HG03378 (cell line): ENCODE measurements around the gene IGF2BP2.

Source experiments
- ATAC-seq: cut with Tn5 transposase; IDR thresholded peaks from one replicate; pipeline ENCODE4 v1.9.1; 2021; ENCODE audit warnings: mild to moderate bottlenecking, moderate library complexity; ENCODE audit not compliant: unreplicated experiment

IGF2BP2 gene

DNA sequence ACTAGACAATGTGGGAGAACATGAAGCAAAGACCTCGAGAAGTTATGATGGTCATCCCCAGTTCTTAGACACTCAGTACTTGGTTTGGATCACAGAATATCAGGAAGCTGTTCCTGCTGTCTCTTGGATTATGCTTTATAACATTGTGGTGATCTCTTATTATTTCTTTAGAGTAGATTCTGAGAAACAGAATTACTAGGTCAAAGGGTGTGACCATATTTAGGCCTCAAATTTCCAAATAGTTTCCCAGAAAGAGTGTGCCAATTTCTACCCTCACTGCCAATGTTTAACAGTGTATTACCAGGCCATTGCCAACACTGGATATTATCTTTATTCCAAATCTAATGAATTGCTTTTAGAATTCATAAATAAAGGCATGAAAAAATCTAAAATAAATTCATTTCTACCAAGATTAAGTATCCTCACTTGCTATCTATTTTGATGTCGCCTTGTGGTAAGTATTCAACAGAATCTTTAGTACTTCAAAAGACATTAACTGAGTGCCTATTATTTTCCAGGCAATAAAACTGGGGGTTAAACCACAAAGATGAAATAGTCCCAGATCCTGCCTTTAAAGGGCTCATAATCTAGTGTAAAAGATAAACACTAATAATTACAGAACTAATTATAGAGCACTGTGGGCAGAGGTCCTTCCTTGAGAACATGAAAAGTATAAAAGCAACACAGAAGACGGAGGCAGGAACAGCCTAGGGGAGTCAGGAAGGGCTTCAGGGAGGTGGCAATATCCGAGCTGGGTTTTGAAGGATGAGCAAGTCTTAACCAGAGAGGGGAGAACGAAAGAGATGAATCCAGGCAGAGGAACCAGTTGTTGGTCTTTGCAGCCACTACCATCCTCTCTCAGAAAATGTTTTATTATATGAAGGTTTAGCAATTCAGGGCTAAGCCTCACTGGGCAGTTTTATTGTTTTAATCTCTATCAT lies 86.8 kb downstream of the IGF2BP2 start:
- no peak for ATAC-seq

DNA sequence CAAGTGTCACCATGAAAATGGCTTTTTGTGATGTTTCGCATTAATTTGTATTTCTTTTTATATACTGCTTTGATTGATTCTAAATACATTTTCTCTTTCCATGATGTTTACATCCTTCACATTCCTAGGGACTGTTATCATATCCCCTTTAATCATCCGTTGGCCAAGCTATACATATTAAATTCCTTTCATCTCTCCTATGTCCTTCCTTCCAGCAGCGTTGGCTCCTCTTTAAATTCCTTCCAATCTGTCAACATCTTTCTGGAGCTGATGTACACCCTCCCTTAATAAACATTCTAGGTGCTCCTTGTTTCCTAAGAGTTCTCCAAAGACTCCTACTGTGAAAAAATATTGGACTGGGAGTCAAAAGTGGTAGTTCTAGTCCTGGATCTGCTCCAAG lies 87.8 kb downstream of the IGF2BP2 start:
- ATAC-seq = no peak

DNA sequence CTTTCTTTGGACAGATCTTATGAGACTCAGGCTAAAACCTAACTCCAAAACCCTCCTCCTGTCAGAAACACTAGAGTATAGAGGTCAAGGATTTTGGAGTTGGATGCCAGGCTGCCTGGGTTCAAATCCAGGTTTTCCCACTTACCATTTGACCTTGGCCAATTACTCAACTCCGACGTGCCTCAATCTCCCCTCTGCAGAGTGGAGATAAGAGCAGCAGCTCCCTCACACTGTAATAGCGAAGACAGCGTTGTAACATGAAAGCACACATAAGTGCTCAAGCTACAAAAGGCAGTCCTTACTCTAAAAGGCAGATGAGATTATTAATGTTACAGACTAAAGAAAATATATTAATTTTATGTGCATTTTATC lies 90.1 kb downstream of the IGF2BP2 start:
- no peak for ATAC-seq

DNA sequence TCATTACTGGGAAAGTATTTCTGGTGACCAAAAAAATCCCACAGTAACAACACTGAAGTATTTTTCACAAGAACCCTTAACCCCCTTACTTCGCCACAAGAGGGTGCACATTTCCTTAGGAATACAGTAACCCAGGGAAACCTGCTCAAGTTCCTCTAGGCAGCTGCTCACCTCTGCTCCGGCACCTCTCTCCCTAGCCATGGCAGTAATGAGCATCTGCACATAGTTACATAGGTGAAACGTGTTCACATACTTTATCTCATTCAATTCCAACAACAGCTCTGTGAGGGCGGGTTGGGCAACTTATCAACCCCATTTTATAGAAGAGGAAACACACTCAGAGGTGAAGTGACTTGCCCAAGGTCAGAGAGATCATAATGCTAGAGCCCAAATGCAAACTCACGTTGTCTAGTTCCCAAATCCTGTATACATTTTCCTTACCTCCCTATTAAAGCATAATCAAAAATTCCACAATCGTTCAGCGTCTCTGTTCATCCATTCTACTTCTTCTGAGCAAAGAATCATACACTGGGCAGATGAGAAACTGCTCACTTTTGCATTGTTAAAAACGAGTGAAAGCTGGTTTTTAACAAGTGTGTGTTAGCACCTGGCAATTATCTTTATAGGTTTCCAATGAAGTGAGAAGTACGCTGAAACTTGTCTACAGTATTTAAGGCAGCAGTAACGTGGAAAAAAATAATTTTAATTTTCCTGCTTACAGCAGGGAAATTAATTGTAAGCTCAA lies 90.7 kb downstream of the IGF2BP2 start:
- no peak for ATAC-seq

DNA sequence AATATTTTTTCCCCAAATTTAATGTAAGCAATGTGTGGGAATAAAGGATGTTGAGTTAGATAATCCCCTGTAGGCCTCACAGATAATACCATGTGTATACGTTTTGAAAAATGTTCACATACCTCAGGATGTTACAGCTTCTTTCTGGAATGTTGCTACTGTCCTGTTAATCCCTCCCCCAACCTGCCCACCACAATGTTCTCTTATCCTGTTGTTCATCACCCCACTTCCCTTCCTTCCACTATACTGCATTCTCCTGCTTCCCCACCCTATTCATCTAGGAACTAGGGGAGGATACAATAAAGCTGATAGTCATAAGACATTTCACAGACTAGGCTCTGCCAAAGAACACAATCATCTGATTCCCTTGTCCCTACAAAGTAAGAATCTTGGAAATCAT lies 92.1 kb downstream of the IGF2BP2 start:
- no peak for ATAC-seq

DNA sequence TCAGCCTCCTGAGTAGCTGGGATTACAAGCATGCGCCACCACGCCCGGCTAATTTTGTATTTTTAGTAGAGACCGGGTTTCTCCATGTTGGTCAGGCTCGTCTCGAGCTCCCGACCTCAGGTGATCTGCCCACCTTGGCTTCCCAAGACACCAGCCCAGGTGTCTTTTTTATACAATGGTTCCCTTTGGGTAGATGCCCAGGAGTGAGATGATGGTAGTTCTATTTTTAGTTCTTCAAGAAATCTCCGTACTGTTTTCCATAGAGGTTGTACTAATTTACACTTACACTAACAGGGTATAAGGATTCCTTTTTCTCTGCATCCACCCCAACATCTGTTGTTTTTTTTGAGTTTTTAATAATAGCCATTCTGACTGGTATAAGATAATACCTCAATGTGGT lies 94.3 kb downstream of the IGF2BP2 start:
- ATAC-seq = no peak

DNA sequence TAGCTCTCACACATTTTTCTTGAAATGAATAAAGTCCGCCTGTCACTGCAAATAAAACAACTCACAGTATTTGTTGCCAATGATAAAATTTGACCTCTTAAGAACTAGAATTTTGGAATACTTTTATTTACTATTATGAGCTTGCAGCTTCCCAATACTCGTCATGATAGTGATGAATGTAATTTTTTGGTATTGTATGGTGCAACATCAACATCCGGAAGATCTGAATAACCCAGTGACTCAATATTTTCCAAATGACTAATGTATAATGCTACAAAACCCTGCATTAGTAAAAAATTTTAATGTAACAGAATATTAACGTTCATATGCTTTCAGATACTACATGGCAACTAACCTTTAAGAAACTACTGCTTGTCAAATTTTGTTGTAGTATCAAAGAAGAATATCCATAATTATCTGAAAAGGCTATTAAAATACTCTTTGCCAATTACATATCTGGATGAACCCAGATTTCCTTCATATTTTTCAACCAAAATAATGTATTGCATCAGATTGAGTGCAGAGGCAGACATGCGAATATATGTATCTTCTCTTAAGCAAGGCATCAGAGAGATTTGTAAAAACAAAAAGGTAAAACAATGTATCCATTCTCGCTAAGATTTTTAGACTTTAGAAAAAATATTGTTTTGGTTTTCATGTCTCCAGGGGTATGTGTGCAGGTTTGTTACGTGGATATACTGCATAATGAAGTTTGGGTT lies 95.3 kb downstream of the IGF2BP2 start:
- no peak for ATAC-seq

DNA sequence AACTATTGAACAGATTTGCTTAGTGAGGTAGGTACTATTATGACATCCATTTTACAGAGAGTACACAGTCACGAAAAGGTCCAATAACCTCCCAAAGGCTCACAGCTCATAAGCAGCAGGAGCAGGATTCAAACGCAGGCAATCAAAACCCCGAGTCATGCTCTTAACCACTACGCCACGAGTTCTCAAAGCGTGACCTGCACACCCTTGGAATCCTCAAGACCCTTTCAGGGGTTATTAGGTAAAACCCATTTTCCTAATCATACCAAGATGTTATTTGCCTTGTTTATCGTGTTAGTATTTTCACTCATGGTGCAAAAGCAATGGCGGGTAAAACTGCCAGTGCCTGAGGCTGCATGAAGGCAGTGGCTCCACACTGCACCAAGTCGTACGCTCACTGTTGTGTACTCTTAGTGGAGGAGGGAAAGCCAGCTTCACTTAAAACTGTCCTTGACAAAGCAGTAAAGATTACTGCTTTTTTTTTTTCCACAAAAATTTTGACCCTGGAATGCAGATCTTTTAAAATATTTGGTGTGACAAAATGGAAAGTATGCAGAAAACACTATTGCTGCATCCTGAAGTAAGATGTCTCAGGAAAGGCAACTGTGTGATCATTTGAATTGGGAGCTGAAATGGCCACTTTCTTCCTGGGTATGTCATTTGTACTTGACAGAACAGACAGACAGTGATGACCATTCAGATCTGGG lies 96.1 kb downstream of the IGF2BP2 start:
- no peak for ATAC-seq

DNA sequence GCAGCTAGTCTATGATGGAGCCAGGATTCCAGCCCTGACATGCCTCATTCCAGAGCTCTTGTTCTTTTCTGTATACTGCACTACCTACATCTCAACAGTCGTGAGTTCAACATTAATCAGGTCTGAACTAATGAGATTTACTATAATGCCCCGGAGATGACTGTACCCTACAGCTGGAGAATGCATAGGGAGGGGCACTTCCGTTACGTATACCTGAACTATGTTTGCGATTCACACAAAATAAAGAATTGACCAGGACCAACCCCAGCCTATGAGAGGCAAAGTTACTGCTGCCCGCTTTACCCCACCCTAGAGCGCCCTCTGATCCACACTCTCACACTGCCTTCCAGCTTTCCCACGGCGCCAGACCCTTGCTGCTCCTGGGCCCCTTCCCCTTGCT lies 97.0 kb downstream of the IGF2BP2 start:
- no peak for ATAC-seq

DNA sequence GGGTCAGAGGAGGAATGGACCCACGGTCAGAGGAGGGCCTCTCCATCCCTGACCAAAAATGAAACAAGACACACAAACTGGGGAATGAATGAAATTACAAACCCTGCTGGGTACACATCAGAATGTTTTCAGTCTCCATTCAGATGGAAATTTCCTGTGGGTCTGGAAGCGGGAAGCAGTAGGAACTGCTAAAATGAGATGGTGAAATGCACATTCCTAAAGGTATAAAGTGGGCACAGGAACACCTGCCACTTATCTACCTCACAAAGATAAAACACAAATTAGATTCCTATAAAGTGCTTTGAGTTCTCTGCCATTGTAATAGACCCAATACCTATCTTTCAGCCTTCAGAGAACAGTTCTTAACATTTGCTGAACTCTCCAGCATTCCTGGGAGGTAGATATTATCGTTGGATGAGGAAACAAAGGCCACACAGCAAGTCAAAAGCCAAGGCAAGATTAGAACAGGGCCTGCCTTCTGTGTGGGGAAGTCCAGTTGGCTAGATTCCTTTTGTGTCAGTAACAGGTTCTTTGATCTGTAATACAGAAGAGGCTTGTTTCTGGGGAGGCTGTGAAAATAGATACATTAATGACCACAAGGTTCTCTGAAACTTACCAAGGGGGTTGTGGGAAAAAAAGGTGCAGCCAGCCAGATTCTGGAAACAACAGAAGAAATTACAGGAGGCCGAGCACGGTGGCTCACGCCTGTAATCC lies 98.4 kb downstream of the IGF2BP2 start:
- ATAC-seq = no peak

DNA sequence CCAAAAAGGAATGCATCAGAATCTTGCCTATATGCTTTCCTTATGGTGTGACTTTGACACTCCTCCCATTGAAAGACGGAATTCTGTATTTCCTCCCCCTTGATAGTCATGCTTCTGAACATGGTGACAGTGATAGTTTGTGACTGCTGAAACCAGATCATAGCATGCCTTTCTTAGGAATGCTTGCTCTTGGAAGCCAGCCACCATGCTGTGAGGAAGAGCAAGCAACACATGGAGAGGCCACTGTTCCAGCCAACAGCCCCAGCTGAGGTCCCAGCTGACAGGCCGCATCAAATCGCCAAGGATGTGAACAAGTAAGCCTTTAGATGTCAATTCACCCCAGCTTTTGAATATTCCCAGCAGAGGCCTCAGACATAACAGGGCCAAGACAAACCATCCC lies 100.1 kb downstream of the IGF2BP2 start:
- no peak for ATAC-seq

DNA sequence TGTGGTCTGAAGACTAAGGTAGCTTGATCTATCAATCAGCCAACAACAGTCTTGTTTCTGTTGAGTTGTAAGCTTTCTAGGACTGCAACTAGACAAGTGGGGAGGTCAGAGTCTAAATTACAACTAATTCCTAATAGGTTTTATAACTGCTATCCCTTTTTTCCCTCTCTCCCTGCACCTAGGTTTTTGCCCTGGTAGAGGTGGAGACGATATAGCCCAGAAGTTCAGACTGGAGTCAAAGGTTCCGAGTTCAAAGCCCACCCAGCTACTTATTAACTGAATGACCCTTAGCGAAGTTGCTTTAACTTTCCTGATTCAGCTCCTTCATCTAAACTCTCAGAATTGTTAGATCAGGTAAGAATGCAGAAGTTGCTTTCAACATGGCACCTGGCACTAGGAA lies 100.6 kb downstream of the IGF2BP2 start:
- no peak for ATAC-seq

DNA sequence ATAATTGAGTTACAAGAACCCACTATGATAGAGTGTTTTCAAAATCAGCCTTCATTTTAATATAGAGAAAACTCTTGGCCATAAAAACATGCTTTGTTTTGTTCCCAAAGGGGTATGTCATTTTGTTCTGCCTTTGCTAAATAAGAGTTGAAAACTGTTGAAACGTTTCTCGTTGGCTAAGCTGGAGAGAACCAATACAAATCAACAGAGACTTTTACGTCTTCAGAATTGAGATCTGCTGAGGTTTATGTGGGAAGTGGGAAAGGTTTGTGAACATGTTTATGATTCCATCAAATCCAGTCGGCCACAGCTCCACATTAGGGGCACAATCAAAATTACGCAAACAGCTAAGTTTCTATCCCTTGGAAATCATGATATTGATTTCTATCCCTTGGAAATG lies 102.0 kb downstream of the IGF2BP2 start:
- ATAC-seq = no peak

DNA sequence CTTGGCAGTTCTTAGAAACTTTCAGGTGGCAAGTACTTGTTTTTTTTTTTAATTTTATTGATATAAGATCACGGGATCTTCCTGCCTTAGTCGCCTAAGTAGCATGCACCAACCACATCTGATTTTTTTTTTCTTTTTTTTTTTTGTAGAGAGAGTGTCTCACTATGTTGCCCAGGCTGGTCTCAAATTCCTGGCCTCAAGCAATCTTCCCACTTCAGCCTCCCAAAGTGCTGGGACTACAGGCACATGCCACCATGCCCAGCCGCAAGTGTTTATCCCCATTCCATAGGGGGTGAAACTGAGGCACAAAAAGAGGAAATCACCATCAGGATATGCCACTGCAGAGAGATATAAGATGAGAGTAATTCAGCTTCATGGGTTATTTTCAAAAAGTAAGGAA lies 102.9 kb downstream of the IGF2BP2 start:
- no peak for ATAC-seq

DNA sequence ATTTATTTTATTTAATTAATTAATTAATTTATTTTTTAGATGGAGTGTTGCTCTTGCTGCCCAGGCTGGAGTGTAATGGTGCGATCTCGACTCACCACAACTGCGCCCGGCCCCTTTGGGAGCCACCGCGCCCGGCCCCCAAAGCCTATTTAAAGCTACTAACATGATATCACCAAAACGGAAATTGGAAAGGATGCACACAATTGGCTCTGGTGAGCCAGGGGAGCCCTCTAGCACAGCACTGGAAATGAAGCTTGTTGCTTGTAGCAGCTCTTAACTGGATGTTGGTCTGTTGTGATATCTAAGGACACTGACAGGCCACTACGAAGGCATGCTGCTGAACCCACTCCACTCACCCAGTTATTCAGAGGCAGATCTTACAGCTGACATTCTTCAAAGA lies 104.5 kb downstream of the IGF2BP2 start:
- ATAC-seq = no peak

DNA sequence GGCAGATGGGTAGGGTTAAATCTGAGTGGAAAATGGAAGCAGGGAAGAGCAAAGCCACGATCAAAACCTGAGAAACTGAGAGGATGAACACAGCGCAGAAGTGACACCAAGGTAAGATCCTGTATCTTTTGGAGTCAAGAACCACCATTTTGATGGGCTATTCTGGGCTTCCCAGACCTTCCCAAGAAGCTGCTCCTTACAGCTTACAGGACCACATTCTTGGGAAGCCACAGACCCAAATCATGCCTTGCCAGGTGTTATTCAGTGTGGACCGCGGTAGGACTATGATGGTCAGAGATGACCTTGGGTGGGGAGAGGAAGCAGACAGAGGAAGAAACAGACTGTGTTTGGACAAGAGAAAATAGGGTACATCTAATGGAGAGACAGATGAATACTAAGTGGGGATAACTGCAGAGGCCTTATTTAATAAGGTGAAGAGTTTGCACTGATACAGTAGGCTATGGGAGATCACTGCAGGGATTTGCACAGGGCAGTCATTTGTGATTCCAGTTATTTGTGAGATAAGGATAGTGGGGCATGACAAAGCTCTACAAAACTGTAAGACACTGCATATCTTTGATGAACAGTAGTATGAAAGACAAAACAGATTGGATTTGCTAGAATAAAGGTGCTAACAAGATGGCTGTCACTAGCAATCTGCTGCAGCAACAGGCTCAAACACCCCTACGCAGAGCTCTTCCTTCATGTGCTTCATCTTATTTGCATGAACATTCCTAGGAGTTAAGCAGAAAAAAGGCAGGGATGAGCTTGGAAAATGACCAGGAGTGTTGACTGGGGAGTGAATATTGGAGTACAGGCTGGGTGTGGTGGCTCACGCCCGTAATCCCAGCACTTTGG lies 105.9 kb downstream of the IGF2BP2 start:
- no peak for ATAC-seq

DNA sequence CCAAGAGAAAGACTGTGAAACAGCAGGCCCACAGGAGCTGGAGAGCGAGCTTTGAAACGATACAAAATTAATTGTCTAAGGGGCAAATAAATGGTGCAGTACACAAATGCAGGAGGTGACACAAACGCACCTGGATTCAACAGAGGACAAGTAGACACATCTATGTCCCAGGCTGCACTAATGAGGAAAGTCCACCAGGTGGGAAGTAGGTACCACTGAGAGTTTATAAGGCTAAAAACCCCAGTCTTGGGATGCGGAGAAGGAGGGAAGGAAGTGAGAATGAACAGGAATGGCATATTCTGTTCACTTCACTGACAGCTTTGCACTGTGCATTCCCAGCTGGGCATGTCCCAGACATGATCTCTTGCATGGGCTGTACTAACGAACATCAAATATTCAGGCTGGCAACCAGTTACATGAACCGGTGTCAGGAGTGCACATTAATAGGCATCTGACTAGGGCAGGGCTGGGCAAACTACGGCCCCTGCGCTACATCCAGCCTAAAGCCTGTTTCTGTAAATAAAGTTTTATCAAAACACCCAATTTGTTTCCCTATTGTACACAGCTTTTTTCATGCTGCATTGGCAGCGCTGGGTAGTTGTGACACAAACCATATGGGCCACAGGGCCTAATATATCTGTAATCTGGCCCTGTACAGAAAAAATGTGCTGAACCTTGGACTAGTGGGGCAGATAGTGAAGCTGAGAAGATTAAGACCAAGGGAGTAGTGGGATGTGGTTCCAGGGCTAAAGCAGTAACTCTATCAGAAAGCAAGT lies 107.0 kb downstream of the IGF2BP2 start:
- no peak for ATAC-seq

DNA sequence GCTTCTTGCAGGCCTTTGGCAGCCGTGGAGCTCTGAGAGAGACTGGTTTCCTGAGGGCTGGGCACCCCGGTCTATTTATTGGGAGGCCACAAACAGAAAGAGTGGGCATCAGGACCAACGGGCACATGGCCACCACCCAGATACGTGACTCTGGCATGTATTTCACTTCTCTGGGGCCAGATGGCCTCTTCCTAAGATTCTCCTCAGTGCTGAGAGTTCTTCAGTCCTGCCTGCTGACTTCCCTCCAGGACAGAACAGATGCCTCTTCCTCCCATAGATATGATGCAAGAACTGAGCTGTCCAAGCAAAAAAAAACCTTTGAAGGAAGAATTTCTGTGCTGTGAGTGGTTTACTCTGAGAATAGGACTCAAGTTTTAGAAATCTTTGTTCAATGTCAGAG lies 107.7 kb downstream of the IGF2BP2 start:
- ATAC-seq = no peak
